Mesothelial cell of epicardium (in vitro differentiated cells): ENCODE data around the gene PAEP. TPM values are rescaled to one million over a fixed set of nuclear protein-coding genes. Genes with fewer than 3 reads are reported as not detected.

Experiments
- DNase-seq, 2 experiments: peaks; one replicate each; pipeline ENCODE4 v3.0.0; 2021; ENCODE audit warnings: low spot score in 2 of 2; ENCODE audit not compliant: unreplicated experiment in 2 of 2
- H3K27ac Mint-ChIP-seq: 2 replicates; pipeline ENCODE4 v1.8.0; 2021; ENCODE audit warnings: mixed read lengths
- H3K27me3 Mint-ChIP-seq: 2 replicates; pipeline ENCODE4 v1.8.0; 2021; ENCODE audit warnings: low read depth, mixed read lengths
- H3K36me3 Mint-ChIP-seq: 2 replicates; pipeline ENCODE4 v1.8.0; 2021; ENCODE audit warnings: mixed read lengths
- H3K4me1 Mint-ChIP-seq: 2 replicates; pipeline ENCODE4 v1.8.0; 2021; ENCODE audit warnings: mixed read lengths
- H3K4me3 Mint-ChIP-seq: 2 replicates; pipeline ENCODE4 v1.8.0; 2021; ENCODE audit warnings: mild to moderate bottlenecking, moderate library complexity, mixed read lengths
- H3K9me3 Mint-ChIP-seq: 2 replicates; pipeline ENCODE4 v1.8.0; 2021; ENCODE audit warnings: mixed read lengths
- total RNA-seq: library from RNA; stranded (reverse); gene quantifications from 3 replicates; pipeline ENCODE4 v1.2.1, GENCODE V29; 2021
- TF ChIP-seq, protein P1 (sequence below): fragments of 200-600 bp; sonication (generic); IDR thresholded peaks from one replicate; pipeline ENCODE4 v1.5.0; 2021; ENCODE audit warnings: antibody characterized with exemption; ENCODE audit not compliant: unreplicated experiment

Gene PAEP
- total RNA-seq, 1 donor from 2014 or later = not detected

DNA sequence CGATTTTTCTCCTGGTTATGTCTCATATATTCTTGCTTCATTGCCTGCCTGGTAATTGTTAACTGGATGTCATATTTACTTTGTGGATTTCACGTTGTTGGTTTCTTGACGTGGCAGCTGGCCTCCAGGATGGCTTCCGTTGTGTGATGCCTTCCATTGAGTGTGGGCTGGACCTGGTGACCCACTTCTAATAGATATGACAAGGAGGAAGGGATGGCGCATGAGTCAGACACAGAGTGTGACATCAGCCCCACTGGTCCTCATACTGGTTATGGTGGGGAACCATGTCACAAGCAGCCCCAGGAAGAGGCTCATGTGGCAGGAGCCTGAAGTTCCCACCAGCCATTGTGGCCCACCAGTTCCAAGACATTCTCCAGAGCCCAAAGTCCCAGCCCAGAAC, 6.4 kb upstream of the PAEP start:
- Mint-ChIP-seq H3K4me3 (no peak overlapping the region), H3K9me3 (peaks cover 13% of the 10 kb centered on the region), H3K27me3 (no peaks in the 10 kb centered on the region), H3K36me3 (no peaks in the 10 kb centered on the region), H3K27ac (no peak overlapping the region), H3K4me1 (no peaks in the 10 kb centered on the region)
- TF ChIP-seq, protein P1, sequence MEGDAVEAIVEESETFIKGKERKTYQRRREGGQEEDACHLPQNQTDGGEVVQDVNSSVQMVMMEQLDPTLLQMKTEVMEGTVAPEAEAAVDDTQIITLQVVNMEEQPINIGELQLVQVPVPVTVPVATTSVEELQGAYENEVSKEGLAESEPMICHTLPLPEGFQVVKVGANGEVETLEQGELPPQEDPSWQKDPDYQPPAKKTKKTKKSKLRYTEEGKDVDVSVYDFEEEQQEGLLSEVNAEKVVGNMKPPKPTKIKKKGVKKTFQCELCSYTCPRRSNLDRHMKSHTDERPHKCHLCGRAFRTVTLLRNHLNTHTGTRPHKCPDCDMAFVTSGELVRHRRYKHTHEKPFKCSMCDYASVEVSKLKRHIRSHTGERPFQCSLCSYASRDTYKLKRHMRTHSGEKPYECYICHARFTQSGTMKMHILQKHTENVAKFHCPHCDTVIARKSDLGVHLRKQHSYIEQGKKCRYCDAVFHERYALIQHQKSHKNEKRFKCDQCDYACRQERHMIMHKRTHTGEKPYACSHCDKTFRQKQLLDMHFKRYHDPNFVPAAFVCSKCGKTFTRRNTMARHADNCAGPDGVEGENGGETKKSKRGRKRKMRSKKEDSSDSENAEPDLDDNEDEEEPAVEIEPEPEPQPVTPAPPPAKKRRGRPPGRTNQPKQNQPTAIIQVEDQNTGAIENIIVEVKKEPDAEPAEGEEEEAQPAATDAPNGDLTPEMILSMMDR = no peak
- DNase-seq = no peak

DNA sequence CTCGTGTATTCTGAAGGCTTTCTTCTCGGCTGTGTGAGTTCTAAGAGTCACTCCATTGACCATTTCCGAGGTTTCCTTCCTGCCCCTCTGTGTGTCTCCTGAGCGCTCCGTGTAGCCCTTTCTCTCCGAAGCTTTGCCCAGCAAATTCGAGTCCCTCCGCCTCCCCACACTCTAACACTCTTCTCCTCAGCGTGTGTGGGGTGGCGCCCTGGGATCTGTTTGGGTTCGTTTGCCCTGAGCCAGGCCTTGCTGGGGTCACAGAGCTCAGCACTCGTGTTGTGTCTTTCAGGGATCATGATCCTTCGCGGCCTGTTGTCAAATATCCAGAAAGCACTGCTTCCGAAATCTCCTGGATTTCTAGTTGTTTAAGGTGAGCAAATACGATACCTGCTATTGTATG, 5.6 kb upstream of the PAEP start:
- Mint-ChIP-seq H3K4me3 (no peak overlapping the region), H3K4me1 (peaks cover 5% of the 10 kb centered on the region), H3K27ac (no peak overlapping the region), H3K9me3 (peaks cover 13% of the 10 kb centered on the region), H3K36me3 (no peaks in the 10 kb centered on the region), H3K27me3 (no peaks in the 10 kb centered on the region)
- TF ChIP-seq, protein P1 = no peak
- no peak for DNase-seq

DNA sequence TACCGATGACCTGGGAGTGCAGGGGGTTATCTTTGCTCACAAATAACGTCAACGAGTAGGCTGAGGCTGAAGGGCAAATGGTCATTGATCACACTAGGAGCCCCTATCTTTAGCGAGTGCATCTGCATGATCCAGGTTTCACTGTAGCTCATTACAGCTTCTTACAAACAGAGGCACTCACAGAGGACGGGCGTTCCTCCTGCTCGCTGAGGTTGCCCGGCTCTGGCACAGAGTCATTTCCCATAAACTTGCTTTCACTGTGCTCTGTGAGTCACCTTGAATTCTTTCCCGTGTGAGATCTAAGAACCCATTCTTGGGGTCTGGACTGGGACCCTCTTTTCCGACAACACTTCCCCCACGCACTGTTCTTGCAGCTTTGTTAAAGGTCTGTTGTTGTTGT, 1.9 kb upstream of the PAEP start:
- Mint-ChIP-seq H3K4me1 (peaks cover 5% of the 10 kb centered on the region), H3K36me3 (no peaks in the 10 kb centered on the region), H3K27ac (no peak overlapping the region), H3K4me3 (no peak overlapping the region), H3K27me3 (no peaks in the 10 kb centered on the region), H3K9me3 (peaks cover 10% of the 10 kb centered on the region)
- TF ChIP-seq, protein P1 = no peak
- no peak for DNase-seq

- H3K4me3 Mint-ChIP-seq = no peak overlapping the region
- DNase-seq = no peak
- H3K9me3 Mint-ChIP-seq = no peaks in the 10 kb centered on the region
- H3K4me1 Mint-ChIP-seq = peaks cover 5% of the 10 kb centered on the region
- H3K36me3 Mint-ChIP-seq = no peaks in the 10 kb centered on the region
- no peak overlapping the region for H3K27ac Mint-ChIP-seq
- H3K27me3 Mint-ChIP-seq = peaks cover 2% of the 10 kb centered on the region
- TF ChIP-seq, protein P1 = no peak
Measured at GRCh38 chr9:135562235-135562745, 734 bp downstream of the PAEP start.

DNA sequence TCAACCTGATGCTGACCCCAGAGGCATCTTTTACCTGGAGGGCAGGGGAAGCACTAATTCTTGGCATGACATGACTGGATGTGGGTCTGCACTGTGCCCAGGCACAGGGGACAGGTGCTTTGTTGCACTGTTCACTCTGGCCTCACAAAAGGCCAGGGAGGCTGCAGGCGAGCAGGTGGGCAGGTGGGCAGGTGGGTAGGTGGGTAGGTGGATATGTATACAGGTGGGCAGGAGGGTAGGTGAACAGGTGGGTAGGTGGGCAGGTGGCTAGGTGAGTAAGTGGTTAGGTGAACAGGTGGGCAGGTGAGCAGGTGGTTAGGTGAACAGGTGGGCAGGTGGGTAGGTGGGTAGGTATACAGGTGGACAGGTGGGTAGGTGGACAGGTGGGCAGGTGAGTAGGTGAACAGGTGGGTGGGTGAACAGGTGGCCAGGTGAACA, 1.5 kb downstream of the PAEP start:
- no peak for DNase-seq
- H3K27me3 Mint-ChIP-seq = peaks cover 2% of the 10 kb centered on the region
- peaks cover 5% of the 10 kb centered on the region for H3K4me1 Mint-ChIP-seq
- H3K9me3 Mint-ChIP-seq = no peaks in the 10 kb centered on the region
- TF ChIP-seq, protein P1 = no peak
- H3K27ac Mint-ChIP-seq = no peak overlapping the region
- H3K4me3 Mint-ChIP-seq = no peak overlapping the region
- H3K36me3 Mint-ChIP-seq = no peaks in the 10 kb centered on the region

DNA sequence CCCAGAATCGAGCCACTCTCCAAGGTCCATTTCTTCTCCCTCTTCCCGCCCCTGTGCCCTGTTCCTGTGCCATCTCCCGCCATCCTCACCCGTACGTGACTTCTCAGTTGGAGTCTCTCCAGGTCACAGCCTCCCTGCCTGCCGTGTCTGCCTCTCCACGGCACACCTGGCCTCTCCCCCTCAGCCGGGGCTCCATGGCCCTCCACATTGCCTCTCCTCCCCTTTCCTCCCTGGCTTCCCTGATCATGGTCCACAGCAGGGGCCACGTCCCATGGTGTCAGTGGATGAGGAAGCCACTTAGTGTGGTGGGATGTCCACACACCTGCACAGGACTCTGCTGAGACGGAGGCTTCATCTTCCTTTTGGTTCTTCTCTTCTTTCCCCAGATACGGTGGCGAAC, 2.3 kb downstream of the PAEP start:
- H3K27ac Mint-ChIP-seq = no peak overlapping the region
- TF ChIP-seq, protein P1 = no peak
- no peak for DNase-seq

More for the DNA sequence above, 2.3 kb downstream of the PAEP start:
- Mint-ChIP-seq H3K27me3 (peaks cover 3% of the 10 kb centered on the region), H3K4me3 (no peak overlapping the region), H3K4me1 (peaks cover 5% of the 10 kb centered on the region), H3K9me3 (peaks cover under 1% of the 10 kb centered on the region), H3K36me3 (no peaks in the 10 kb centered on the region)
